ENCODE measurements around the gene ASPSCR1.

GRCh38 chr17:82037889-82038195 lies 60.4 kb downstream of the ASPSCR1 start:
- TF ChIP-seq CTCF (IDR thresholded peaks at IDR 0.05) (no peak), POLR2AphosphoS5 (IDR thresholded peaks at IDR 0.05) (no peak)

Measured in transverse colon (tissue), 4 donors.